ENCODE data around the gene C5orf22. TPM values are rescaled to one million over a fixed set of nuclear protein-coding genes. Genes with fewer than 3 reads are reported as not detected.
"Not testable (repeated sequence)": the region's sequence is repeated elsewhere in the genome, so short reads cannot be mapped to it uniquely, and the experiment has no call there.

C5orf22 gene
- total RNA-seq, 1 experiment from 2014 or later, result 25.7 TPM

DNA sequence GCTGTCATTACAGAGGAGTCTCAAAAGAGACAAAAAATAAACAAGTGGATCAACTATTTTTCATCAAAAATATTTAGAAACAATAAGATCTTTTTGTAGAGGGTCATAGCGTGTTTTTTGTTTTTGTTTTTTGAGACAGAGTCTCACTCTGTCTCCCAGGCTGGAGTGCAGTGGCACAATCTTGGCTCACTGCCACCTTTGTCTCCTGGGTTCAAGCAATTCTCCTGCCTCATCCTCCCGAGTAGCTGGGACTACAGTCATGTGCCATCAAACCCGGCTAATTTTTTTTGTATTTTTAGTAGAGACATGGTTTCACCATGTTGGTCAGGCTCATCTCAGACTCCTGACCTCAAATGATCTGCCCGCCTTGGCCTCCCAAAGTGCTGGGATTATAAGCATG is 70.2 kb downstream of the C5orf22 start:
- DNase-seq (ENCODE audit: low read depth), result not testable (repeated sequence)

DNA sequence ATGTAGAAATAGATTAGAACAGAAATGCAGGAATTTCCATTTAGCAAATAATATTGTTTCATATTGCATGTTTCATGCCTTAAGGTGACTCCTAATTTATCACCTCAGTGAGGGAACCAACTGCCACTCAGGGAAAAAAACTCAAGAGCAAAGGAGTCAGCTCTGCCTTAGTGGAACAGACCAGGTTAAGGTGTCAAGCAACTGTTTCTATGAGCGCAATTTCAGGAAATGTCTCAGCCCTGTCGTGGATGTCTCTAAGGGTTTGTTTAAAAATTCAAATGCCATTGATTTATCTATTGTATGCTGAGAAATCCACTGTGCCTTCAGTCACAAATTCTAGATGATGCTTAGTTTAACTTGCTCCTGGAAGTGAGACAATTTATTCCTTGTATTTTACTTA is 72.1 kb downstream of the C5orf22 start:
- DNase-seq (ENCODE audit: low read depth), result no peak

DNA sequence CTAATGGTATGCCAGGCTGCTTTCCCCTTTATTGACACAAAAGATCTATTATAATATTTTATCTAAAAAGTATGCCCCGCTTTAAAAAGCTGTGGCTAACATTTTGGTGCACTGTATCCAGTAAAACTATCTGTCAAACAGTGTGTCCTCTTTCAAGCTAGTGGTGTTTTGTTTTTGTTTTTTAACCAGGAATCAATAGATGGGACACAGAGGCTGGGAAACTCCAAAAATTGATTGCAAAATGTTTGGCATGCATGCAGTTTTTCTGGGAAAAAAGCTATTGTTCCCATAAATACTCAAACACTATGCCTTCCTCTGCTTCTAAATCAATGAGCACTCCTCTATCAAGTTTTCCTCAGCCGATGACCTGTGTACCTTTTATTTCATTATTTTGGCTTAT is 72.5 kb downstream of the C5orf22 start:
- DNase-seq (ENCODE audit: low read depth), result no peak

Other genes starting within 250 kb of the C5orf22 start
- gene DROSHA, start 208 bp upstream of the C5orf22 start, total RNA-seq (2014; rRNA removed), result 38.8 and 40.8 TPM in 2 replicates
- gene PDZD2, start 106.8 kb downstream of the C5orf22 start, total RNA-seq (2014; rRNA removed), result not detected in 2 replicates